OCI-LY1 (cell line): ENCODE results near the gene FYCO1.

Source experiments
- H2AFZ ChIP-seq: fragments of 200-600 bp; sonication (generic), shearing (Covaris generic); 2 replicates; pipeline ENCODE4 v1.6.0; 2014; ENCODE audit warnings: antibody characterized with exemption, mild to moderate bottlenecking, low read length
- H3F3A ChIP-seq: fragments of 200-600 bp; sonication (generic), shearing (Covaris generic); 2 replicates; pipeline ENCODE4 v1.6.0; 2014; ENCODE audit warnings: mild to moderate bottlenecking, antibody characterized with exemption, low read length, moderate library complexity; ENCODE audit not compliant: insufficient read depth
- H3K27ac ChIP-seq: fragments of 200-600 bp; sonication (generic); 2 replicates; pipeline ENCODE4 v1.5.1; 2014; ENCODE audit warnings: low read length, mixed run types, mild to moderate bottlenecking, low read depth; ENCODE audit not compliant: poor library complexity, severe bottlenecking
- H3K27me3 ChIP-seq: fragments of 200-600 bp; sonication (generic); 2 replicates; pipeline ENCODE4 v1.6.0; 2014; ENCODE audit warnings: antibody characterized with exemption, mild to moderate bottlenecking, low read length, moderate library complexity; ENCODE audit not compliant: insufficient read depth
- H3K36me3 ChIP-seq: fragments of 200-600 bp; sonication (generic); 2 replicates; pipeline ENCODE4 v1.6.1; 2014; ENCODE audit warnings: mild to moderate bottlenecking, antibody characterized with exemption, low read length, moderate library complexity, mixed read lengths; ENCODE audit not compliant: insufficient read depth
- H3K4me1 ChIP-seq: fragments of 200-600 bp; sonication (generic); 2 replicates; pipeline ENCODE4 v1.5.1; 2014; ENCODE audit warnings: mild to moderate bottlenecking, low read length, moderate library complexity; ENCODE audit not compliant: insufficient read depth, severe bottlenecking
- H3K4me2 ChIP-seq: fragments of 200-600 bp; sonication (generic), shearing (Covaris generic); 2 replicates; pipeline ENCODE4 v1.6.1; 2014; ENCODE audit warnings: low read length
- H3K4me3 ChIP-seq: fragments of 200-600 bp; sonication (generic); 2 replicates; pipeline ENCODE4 v1.5.1; 2014; ENCODE audit warnings: low read length, low read depth, mild to moderate bottlenecking, mixed read lengths; ENCODE audit not compliant: poor library complexity, severe bottlenecking
- H3K79me2 ChIP-seq: fragments of 200-600 bp; shearing (Covaris generic); 2 replicates; pipeline ENCODE4 v1.6.1; 2016; ENCODE audit warnings: mixed run types, low read length, mixed read lengths; ENCODE audit not compliant: insufficient read depth
- H3K9ac ChIP-seq: fragments of 200-600 bp; sonication (generic), shearing (Covaris generic); 2 replicates; pipeline ENCODE4 v1.6.1; 2014; ENCODE audit warnings: mild to moderate bottlenecking, low read length, mixed read lengths
- H3K9me2 ChIP-seq: fragments of 200-600 bp; sonication (generic), shearing (Covaris generic); 2 replicates; pipeline ENCODE4 v1.6.1; 2014; ENCODE audit warnings: low read depth, mild to moderate bottlenecking, low read length, mixed read lengths
- H3K9me3 ChIP-seq: fragments of 200-600 bp; shearing (Covaris generic); 2 replicates; pipeline ENCODE4 v1.6.1; 2014; ENCODE audit warnings: low read length, mixed read lengths
- H4K20me1 ChIP-seq: fragments of 200-600 bp; sonication (generic), shearing (Covaris generic); 2 replicates; pipeline ENCODE4 v1.6.0; 2016; ENCODE audit warnings: mild to moderate bottlenecking, low read length; ENCODE audit not compliant: insufficient read depth
- EZH2 ChIP-seq: fragments of 200-600 bp; sonication (generic), shearing (Covaris generic); IDR thresholded peaks from 2 replicates; pipeline ENCODE4 v1.8.0; 2017; ENCODE audit warnings: borderline replicate concordance, mixed run types, mild to moderate bottlenecking, antibody characterized with exemption, low read length, moderate library complexity, mixed read lengths
- TF ChIP-seq, protein P1 (sequence below): fragments of 200-600 bp; sonication (generic), shearing (Covaris generic); IDR thresholded peaks from 2 replicates; pipeline ENCODE4 v1.5.1; 2017; ENCODE audit warnings: mild to moderate bottlenecking, antibody characterized with exemption, low read length, moderate library complexity, mixed read lengths

Gene FYCO1

DNA sequence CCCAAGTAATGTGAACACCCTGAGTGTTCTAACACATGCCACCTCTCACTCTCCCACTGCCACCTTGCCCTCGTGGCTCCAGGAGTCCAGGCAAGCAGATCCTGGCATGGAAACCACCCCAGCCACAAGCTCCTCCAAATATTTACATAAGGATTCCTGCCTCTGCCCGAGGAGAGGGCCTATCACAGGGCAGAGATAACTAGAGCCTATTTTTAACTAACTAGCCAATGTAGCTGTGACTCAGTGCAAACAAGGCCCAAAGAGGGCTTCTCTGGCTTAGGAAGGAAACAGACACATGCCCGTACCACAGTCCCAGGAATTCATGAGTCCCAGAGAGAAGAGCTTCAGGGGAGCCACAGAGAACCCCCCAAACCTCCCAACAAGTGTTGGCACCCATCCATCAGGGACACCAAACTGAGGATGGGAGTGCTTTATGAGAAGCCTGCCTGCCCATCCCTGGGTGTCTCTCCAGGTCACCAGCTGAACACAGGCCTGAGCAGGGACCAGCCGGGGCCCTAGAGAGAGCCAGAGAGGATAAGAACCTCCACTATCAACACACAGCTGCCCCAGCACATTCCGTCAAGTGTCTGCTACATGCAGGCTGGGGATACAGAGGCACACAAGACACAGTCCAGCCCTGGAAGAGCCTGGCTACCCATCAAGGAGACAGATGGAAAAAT, 9.2 kb downstream of the FYCO1 start:
- TF ChIP-seq, protein P1, sequence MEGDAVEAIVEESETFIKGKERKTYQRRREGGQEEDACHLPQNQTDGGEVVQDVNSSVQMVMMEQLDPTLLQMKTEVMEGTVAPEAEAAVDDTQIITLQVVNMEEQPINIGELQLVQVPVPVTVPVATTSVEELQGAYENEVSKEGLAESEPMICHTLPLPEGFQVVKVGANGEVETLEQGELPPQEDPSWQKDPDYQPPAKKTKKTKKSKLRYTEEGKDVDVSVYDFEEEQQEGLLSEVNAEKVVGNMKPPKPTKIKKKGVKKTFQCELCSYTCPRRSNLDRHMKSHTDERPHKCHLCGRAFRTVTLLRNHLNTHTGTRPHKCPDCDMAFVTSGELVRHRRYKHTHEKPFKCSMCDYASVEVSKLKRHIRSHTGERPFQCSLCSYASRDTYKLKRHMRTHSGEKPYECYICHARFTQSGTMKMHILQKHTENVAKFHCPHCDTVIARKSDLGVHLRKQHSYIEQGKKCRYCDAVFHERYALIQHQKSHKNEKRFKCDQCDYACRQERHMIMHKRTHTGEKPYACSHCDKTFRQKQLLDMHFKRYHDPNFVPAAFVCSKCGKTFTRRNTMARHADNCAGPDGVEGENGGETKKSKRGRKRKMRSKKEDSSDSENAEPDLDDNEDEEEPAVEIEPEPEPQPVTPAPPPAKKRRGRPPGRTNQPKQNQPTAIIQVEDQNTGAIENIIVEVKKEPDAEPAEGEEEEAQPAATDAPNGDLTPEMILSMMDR = no peak
- TF ChIP-seq EZH2 = no peak
- Histone ChIP-seq H3K9me2 (no peaks in the 10 kb centered on the region), H3K27me3 (no peaks in the 10 kb centered on the region), H3K4me3 (no peak overlapping the region), H3K9ac (no peak overlapping the region), H3K4me1 (no peaks in the 10 kb centered on the region), H2AFZ (no peak overlapping the region), H3K9me3 (no peaks in the 10 kb centered on the region), H3K27ac (no peak overlapping the region), H3K79me2 (peaks cover 4% of the 10 kb centered on the region), H3F3A (no peaks in the 10 kb centered on the region), H3K4me2 (no peak overlapping the region), H3K36me3 (peaks cover 37% of the 10 kb centered on the region), H4K20me1 (no peaks in the 10 kb centered on the region)

DNA sequence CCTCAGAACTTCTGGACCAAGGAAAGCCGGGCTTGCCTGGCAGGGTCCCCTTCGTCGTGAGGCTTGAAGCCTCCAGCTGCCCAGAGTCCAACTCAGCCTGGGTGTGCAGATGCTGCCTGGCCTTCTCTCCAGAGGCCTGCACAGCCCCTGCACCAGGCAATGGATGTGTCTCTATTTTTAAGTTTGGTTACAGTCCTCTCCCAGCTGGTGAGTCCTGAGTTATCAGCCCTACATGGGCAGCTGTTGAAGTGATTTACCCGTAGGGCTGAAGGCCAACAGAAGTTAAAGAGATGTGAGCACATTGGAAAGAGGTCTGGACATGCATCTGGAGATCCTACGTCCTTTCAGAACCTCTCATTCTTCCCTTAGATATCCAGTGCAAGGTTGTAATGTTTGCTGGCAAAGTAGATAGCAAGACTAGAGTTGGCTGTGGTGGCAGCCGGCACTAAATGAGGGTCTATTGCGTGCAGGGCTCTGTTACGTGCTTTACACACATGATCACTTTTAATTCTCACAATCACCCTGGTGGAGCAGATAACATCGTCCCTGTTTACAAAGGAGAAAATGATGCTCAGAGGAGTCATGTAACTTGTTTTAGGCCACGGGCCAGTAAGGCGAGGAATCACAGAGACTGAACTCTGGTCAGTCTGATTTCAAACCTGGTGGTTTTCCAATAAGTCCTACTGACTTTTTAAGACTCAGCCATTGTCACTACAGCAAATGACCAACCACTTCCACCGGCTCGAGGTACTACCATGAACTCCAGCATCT, 9.9 kb downstream of the FYCO1 start:
- no peak overlapping the region for H3K9ac ChIP-seq
- H4K20me1 ChIP-seq = no peaks in the 10 kb centered on the region
- H3F3A ChIP-seq = no peaks in the 10 kb centered on the region
- no peak overlapping the region for H2AFZ ChIP-seq
- no peaks in the 10 kb centered on the region for H3K9me3 ChIP-seq
- no peaks in the 10 kb centered on the region for H3K4me1 ChIP-seq
- H3K27ac ChIP-seq = no peak overlapping the region
- H3K4me3 ChIP-seq = no peak overlapping the region
- no peaks in the 10 kb centered on the region for H3K27me3 ChIP-seq
- H3K79me2 ChIP-seq = peaks cover 4% of the 10 kb centered on the region
- no peak overlapping the region for H3K4me2 ChIP-seq
- TF ChIP-seq, protein P1 = no peak
- no peak for TF ChIP-seq EZH2
- peaks cover 45% of the 10 kb centered on the region for H3K36me3 ChIP-seq
- no peaks in the 10 kb centered on the region for H3K9me2 ChIP-seq

DNA sequence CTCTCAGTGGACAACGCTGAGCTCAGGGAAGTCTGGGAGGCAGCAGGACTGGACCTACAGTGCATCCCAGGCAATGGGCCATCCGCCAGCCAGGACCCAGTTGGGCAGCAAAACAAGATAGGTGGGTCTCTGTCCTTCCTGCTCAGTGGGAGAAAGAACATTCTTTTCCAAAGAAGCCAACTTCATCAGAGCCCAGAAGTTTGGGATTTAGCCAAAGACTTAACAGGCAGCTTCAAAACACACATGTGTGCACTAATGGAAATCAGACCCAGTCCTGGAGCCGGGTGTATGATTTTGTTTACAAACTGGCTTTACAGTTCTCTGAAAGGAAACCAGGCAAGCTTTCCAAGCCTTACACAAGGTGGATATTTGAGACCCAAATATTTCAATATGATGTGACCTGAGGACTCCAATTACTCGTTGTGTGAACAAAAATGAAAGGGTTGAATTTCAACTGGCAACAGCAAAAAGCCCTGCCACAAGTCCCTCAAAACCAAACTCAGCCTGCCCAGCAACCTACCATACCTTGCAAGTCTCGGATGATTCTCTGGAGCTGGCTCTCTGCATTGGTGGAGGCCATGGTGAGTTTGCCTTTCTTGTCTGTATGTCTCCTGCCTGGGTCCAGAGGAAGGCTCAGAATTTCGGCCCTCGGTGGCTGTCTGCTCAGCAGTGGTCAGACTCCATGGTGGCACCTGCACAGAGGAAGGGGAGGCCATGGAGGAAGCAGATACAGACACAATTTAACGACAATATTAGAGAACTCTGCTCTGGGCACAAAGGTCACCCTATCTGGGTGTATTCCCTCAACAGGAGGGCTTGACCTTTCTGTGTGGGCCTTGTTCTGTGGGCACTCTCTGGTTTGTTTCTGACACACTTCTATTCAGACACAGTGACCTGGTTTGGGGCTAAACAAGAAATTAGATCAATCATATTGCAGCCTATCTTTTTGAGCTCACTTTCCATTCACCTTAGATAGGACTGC, 11.0 kb downstream of the FYCO1 start:
- Histone ChIP-seq H2AFZ (no peak overlapping the region), H3K9me3 (no peaks in the 10 kb centered on the region), H3K9ac (no peak overlapping the region), H4K20me1 (no peaks in the 10 kb centered on the region), H3K79me2 (peaks cover 4% of the 10 kb centered on the region), H3F3A (no peaks in the 10 kb centered on the region), H3K9me2 (no peaks in the 10 kb centered on the region), H3K4me2 (no peak overlapping the region), H3K36me3 (peaks cover 55% of the 10 kb centered on the region), H3K4me3 (no peak overlapping the region), H3K4me1 (no peaks in the 10 kb centered on the region), H3K27ac (no peak overlapping the region), H3K27me3 (no peaks in the 10 kb centered on the region)
- TF ChIP-seq EZH2 = no peak
- TF ChIP-seq, protein P1 = no peak
